Measurements from ENCODE around the gene PDE11A.

GRCh38 chr2:177673602-177674595 is 398.7 kb downstream of the PDE11A start:
- TF ChIP-seq POLR2AphosphoS5 (IDR thresholded peaks at IDR 0.05; ENCODE audit: low read depth, low read length) (no peak), POLR2A (IDR thresholded peaks at IDR 0.05; ENCODE audit: low read depth, low read length) (no peak), PAX5 (IDR thresholded peaks at IDR 0.05; ENCODE audit: insufficient read depth, low read length, severe bottlenecking) (no peak), TAF1 (IDR thresholded peaks at IDR 0.05; ENCODE audit: low read depth, low read length) (no peak), SPI1 (IDR thresholded peaks at IDR 0.05; ENCODE audit: low read depth, low read length) (no peak)
